ENCODE measurements around the gene XRN1.
"Not testable (repeated sequence)": the region's sequence is repeated elsewhere in the genome, so short reads cannot be mapped to it uniquely, and the experiment has no call there.

- TF ChIP-seq POLR2A (IDR thresholded peaks at IDR 0.05; ENCODE audit: low read depth, low read length); POLR2AphosphoS5 (IDR thresholded peaks at IDR 0.05; ENCODE audit: low read depth, low read length); PAX5 (IDR thresholded peaks at IDR 0.05; ENCODE audit: insufficient read depth, low read length, severe bottlenecking); TAF1 (IDR thresholded peaks at IDR 0.05; ENCODE audit: low read depth, low read length): not testable (repeated sequence)
Measured at GRCh38 chr3:142315978-142316388, 131.9 kb downstream of the XRN1 start.

Measured in GM12891 (cell line).